ENCODE results near the gene DYDC2. TPM values are rescaled to one million over a fixed set of nuclear protein-coding genes. Genes with fewer than 3 reads are reported as not detected.
"Not testable (repeated sequence)": the region's sequence is repeated elsewhere in the genome, so short reads cannot be mapped to it uniquely, and the experiment has no call there.

Gene DYDC2
- polyA plus RNA-seq, 3 donors = 1.8 to 2.2 (median 1.9) TPM

DNA sequence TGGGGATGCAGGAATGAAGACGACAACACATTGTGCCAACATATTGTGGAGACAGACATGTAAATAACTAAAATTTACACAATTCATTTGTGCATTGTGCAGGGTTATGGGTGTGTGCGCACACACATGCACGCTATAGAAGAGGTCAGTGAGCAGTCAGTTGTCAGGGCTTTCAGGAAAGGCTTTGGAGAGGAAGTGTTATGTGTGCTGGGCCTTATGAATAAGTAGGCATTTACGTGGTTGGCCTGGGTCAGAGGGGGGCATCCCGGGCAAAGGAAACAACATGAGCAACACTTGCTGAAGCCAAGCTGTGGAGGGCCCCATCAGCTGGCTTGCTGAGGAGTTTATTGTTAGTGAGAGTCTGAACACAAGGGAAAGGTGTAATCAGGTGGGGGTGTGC is 55.9 kb downstream of the DYDC2 start:
- no peak for DNase-seq

DNA sequence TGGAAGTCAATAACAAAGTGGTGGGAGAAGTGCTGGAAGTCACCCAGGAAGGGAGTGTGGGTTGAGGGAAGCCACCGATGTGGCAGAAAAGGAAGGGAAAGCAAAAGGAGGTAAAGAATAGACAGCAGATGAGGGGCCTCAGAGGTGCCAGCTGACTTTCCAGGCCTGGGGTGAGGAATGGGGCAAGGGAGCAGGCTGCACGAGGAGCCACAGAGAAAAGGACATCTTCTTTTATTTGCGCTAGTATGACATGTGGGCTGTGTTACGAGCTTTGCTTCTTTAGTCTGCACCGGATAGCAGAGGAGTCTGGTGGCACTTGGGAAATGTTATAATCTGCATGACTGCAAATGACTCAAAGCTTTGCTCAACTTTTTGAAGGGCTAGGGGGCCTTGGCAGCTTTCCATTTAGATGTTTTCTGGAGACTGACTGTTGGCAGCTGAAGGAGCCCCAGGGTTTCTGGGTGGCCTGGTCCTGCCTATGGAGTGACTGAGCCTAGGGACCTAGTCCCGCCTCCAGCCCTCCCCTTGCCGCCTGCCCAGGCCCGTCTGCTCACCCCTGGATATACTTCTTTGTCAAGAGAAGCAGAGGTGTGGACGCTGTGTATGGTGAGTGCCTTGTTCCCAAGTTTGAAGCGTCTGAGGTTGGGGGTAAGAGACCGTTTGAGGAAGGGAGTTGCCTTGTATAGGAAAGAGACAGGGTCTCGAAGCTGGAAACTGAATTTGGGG is 56.9 kb downstream of the DYDC2 start:
- no peak for DNase-seq

DNA sequence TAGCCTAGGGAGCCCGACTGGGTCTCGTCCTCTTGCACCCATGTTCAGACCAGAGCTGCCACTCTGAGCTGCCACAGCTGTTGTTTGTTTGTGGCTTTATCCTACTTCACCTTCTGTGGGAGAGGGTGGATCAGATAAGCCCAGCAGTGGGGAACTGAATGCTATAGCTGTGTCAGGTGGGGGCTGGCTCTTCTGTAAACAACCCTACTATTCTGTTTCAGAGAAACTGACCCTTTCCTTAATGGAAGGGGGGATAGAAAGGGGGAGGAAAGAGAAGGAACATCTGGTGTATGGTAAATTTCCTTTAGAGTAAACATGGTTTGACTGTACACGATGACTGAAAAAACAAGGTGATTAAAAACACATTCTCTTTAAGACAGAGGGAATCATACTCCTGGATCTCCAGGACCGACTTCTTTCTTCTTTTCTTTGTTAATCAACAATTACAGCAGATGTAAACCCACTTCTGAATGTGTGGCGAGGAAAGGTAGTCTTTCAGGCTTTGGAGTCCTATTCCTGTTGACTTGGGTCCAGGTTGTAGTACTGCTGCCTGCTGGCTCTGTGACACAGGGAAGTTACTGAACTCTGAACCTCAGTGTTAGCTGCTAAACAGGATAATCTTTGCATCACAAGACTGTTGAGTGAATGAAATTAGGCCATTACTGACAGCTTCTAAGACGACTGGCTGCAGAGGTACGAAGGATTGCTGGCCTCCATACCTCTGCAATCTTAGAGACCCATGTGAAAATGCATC is 57.7 kb downstream of the DYDC2 start:
- DNase-seq = peak; percentile 76

DNA sequence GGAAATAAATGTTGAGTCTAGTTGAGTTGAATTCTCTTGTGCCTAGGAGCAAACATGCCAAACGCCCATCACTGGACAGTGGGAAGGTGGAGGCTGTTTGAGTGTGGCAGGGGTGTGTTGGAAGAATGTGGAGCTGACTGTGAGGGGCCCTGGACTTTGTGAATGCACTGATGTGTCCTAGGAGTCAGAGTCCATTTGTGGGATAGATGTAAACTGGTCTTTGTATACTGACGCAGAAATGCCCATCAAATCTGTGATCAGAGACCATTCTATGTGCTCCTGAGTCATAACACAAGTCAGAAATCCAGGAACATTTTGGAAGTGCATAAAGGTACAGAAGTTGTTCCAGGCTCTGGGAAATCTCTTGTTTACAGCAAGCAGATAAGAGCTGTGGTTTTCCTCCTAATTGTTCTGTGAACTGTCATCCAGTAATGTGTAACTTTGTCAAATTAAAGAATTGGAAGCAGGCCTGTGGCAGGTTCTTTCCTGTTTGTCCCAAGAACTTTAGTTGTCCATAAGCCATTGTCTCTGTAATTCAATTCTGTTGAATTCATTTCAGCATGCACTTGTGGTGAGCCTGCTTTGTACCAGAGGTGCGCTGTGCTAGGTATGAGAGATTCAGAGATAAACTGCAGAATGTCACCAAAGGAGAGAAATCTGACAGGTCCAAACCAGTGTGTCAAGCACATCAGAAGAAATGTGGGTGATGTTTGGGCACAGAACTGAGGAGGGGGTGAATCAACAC is 59.3 kb downstream of the DYDC2 start:
- DNase-seq = no peak

DNA sequence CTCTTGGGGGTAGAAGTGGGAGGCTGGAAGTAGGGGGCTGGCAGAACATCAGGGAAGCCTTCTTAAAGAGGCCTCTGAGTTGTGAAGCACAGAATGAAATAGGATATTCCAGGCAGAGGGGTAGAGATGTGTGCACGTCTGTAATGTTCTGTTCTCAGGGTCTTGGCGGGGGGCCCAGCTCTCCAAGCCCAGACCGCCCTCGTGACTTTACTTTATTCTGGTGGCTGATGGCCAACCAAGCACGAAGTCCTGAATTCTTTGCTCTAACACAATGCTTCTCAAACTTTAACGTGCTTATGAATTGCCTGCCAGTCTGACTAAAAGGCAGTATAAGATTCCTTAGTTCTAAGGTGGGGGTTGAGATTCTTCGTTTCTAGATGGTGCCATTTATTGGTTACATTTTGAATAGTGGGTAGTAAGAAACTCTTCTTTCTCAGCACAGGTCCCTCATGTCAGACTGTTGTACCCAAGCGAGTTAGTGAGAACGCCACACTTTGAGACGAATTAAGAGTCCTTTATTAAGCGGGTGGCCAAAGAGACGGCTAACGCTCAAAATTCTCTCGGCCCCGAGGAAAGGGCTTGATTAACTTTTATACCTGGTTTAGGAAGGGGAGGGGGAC is 60.0 kb downstream of the DYDC2 start:
- DNase-seq = peak; percentile 71

DNA sequence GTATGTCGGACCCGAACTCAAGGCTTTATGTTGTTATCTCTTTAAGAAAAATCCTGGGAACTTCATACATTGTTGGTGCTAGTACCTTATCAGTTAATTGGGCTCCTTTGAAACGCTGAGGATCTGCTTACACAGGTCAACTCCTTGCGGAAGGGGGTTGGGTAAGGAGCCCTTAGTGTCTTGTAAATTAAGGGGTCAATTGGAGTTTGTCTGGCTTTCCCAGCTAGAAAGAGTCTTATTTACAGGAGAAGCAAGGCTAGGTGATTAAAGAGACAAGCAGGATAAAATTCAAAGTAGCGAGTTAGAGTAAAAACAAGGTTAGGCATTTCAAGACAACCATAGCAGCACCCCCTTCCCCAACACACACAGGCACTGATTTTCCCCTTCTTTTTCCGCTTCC is 60.7 kb downstream of the DYDC2 start:
- DNase-seq = not testable (repeated sequence)

Other genes with a start within 250 kb of the DYDC2 start
- gene PLAC9, start 224.1 kb upstream of the DYDC2 start, polyA plus RNA-seq (ENCODE audit: insufficient read length in 3 of 3) = 10 to 100 TPM; 29.1 to 31.7 (median 30.8) TPM
- 100 to 1,000 TPM; 127 to 139 (median 130) TPM for gene ANXA11, start 151.2 kb upstream of the DYDC2 start, polyA plus RNA-seq (ENCODE audit: insufficient read length in 3 of 3)
- 1 to 10 TPM; 1.0 to 1.5 (median 1.4) TPM for gene MAT1A, start 67.1 kb upstream of the DYDC2 start, polyA plus RNA-seq (ENCODE audit: insufficient read length in 3 of 3)
- under 1 TPM; 0.23 to 0.64 (median 0.31) TPM for gene DYDC1, start within 50 bp of the DYDC2 start, polyA plus RNA-seq (ENCODE audit: insufficient read length in 3 of 3)
- gene PRXL2A, start 51.8 kb downstream of the DYDC2 start, polyA plus RNA-seq (ENCODE audit: insufficient read length in 3 of 3) = 100 to 1,000 TPM; 102 to 119 (median 105) TPM
- 10 to 100 TPM; 84.9 to 97.4 (median 97.3) TPM for gene TSPAN14, start 97.5 kb downstream of the DYDC2 start, polyA plus RNA-seq (ENCODE audit: insufficient read length in 3 of 3)
- gene SH2D4B, start 181.1 kb downstream of the DYDC2 start, polyA plus RNA-seq (ENCODE audit: insufficient read length in 3 of 3) = under 1 TPM; 0.07 to 0.20 (median 0.18) TPM

All from renal pelvis (tissue), 4 donors.